ENCODE data around the gene DNAJC6.

- TF ChIP-seq POLR2A (IDR thresholded peaks at IDR 0.05; ENCODE audit: low read depth, low read length) (no peak), TAF1 (IDR thresholded peaks at IDR 0.05; ENCODE audit: borderline replicate concordance, low read depth, low read length) (no peak)
These were observed 113.2 kb downstream of the DNAJC6 start for GRCh38 chr1:65422241-65423203.
